ENCODE measurements around the gene TK2.

DNA sequence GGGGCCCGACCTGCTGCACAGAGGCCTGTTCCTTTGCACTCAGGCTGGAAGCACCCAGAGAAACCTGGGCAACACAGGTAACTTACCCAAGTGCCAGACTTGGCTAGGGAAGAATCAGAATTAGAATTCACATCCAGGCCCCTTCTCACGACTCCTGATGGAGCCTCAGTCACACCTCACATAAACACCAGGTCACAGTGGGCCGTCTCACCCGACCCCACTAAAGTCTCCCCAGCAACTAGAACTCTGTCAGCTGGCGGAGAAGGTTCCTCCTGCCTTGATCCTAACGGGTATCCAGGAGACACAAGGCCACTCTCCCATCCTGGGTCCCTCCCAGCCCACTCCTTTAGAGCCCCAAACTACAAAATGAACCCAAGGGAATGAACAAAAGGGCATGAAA lies 6.4 kb downstream of the TK2 start:
- TF ChIP-seq, protein P1, sequence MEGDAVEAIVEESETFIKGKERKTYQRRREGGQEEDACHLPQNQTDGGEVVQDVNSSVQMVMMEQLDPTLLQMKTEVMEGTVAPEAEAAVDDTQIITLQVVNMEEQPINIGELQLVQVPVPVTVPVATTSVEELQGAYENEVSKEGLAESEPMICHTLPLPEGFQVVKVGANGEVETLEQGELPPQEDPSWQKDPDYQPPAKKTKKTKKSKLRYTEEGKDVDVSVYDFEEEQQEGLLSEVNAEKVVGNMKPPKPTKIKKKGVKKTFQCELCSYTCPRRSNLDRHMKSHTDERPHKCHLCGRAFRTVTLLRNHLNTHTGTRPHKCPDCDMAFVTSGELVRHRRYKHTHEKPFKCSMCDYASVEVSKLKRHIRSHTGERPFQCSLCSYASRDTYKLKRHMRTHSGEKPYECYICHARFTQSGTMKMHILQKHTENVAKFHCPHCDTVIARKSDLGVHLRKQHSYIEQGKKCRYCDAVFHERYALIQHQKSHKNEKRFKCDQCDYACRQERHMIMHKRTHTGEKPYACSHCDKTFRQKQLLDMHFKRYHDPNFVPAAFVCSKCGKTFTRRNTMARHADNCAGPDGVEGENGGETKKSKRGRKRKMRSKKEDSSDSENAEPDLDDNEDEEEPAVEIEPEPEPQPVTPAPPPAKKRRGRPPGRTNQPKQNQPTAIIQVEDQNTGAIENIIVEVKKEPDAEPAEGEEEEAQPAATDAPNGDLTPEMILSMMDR (IDR thresholded peaks at IDR 0.05; ENCODE audit: low read length), result no peak
- TF ChIP-seq EZH2 (optimal IDR thresholded peaks at IDR 0.05; ENCODE audit: low read depth, low read length) (no peak), EZH2phosphoT487 (IDR thresholded peaks at IDR 0.05; ENCODE audit: low read length) (no peak)

Measured in MM.1S (cell line).